Keratinocyte (primary cell): ENCODE results near the gene NPHS1. TPM values are rescaled to one million over a fixed set of nuclear protein-coding genes. Genes with fewer than 3 reads are reported as not detected.

Source experiments
- DNase-seq: peaks from one replicate; pipeline ENCODE4 v3.0.0-alpha.2; 2011; ENCODE audit warnings: low read depth, missing footprints, low spot score
- FAIRE-seq: peaks from 2 replicates; lab custom pipeline; 2011; peaks lifted over from hg19 to GRCh38; lab: Jason Lieb, UNC
- H2AFZ ChIP-seq: 2 replicates; pipeline ENCODE4 v1.6.0; 2012; ENCODE audit warnings: low read length, control low read depth, inconsistent platforms; ENCODE audit not compliant: control insufficient read depth
- H3K27ac ChIP-seq: 2 replicates; pipeline ENCODE4 v1.5.1; 2011; ENCODE audit warnings: low read length; ENCODE audit not compliant: control insufficient read depth, insufficient read depth
- H3K27me3 ChIP-seq: 3 replicates; pipeline ENCODE4 v1.6.0; 2011; ENCODE audit warnings: low read length; ENCODE audit not compliant: control insufficient read depth, insufficient read depth; ENCODE audit errors: extremely low read depth
- H3K36me3 ChIP-seq, 2 experiments: 2 replicates in 1 of 2; 3 replicates in 1 of 2; pipeline ENCODE4 v1.5.1; 2011; ENCODE audit warnings: low read length in 2 of 2, mild to moderate bottlenecking in 1 of 2; ENCODE audit not compliant: control insufficient read depth in 2 of 2, insufficient read depth in 2 of 2; ENCODE audit errors: extremely low read depth in 1 of 2
- H3K4me1 ChIP-seq: 3 replicates; pipeline ENCODE4 v1.5.1; 2011; ENCODE audit warnings: low read length; ENCODE audit not compliant: control insufficient read depth, insufficient read depth; ENCODE audit errors: extremely low read depth
- H3K4me2 ChIP-seq: 3 replicates; pipeline ENCODE4 v1.6.0; 2011; ENCODE audit warnings: low read depth, low read length; ENCODE audit not compliant: control insufficient read depth, insufficient read depth; ENCODE audit errors: extremely low read depth
- H3K4me3 ChIP-seq, 3 experiments: fragments of 200-600 bp in 1 of 3; sonication (generic) in 1 of 3; 2 replicates in 2 of 3; 3 replicates in 1 of 3; pipeline ENCODE4 v1.5.1; 2011 to 2016; ENCODE audit warnings: low read length in 3 of 3, mild to moderate bottlenecking in 3 of 3, control low read depth in 2 of 3, inconsistent platforms in 1 of 3, low read depth in 1 of 3, mixed read lengths in 1 of 3, mixed run types in 1 of 3, moderate library complexity in 1 of 3; ENCODE audit not compliant: control insufficient read depth in 2 of 3, insufficient read depth in 2 of 3; ENCODE audit errors: extremely low read depth in 1 of 3
- H3K79me2 ChIP-seq: 2 replicates; pipeline ENCODE4 v1.6.0; 2012; ENCODE audit warnings: low read length; ENCODE audit not compliant: control insufficient read depth, insufficient read depth
- H3K9ac ChIP-seq: 3 replicates; pipeline ENCODE4 v1.6.0; 2011; ENCODE audit warnings: low read length; ENCODE audit not compliant: control insufficient read depth, insufficient read depth; ENCODE audit errors: extremely low read depth
- H3K9me1 ChIP-seq: 3 replicates; pipeline ENCODE4 v1.6.0; 2011; ENCODE audit warnings: low read length; ENCODE audit not compliant: control insufficient read depth, insufficient read depth; ENCODE audit errors: extremely low read depth
- H3K9me3 ChIP-seq: 2 replicates; pipeline ENCODE4 v1.5.1; 2012; ENCODE audit warnings: low read depth, low read length; ENCODE audit not compliant: control insufficient read depth
- H4K20me1 ChIP-seq: 3 replicates; pipeline ENCODE4 v1.6.0; 2011; ENCODE audit warnings: low read length; ENCODE audit not compliant: control insufficient read depth, insufficient read depth; ENCODE audit errors: extremely low read depth
- EZH2 ChIP-seq: IDR thresholded peaks from one replicate; pipeline ENCODE4 v1.6.1; 2012; ENCODE audit warnings: inconsistent platforms, mild to moderate bottlenecking, low read length, moderate library complexity
- dilution Hi-C: fragments of 300-500 bp; cut with MboI; formaldehyde crosslinking; loops from one replicate; pipeline ENCODE4 v1.7.0; 2020; ENCODE audit warnings: low sequenced_read_pairs; ENCODE audit not compliant: extremely low pct_ligation_motif_present
- polyA plus RNA-seq, 5 experiments: library from polyadenylated mRNA; depleted of rRNA in 3 of 5; stranded (reverse) in 3 of 5; stranded (forward) in 1 of 5; unstranded in 1 of 5; fragments of >200 nt; gene quantifications; 1 replicate in 1 of 5; 2 replicates in 3 of 5; 3 replicates in 1 of 5; pipeline versions ENCODE4 v1.2.1 to v1.2.3, GENCODE V29; 2011 to 2012; ENCODE audit warnings: missing spikeins in 2 of 5, low read depth in 1 of 5, low replicate concordance in 1 of 5
- TF ChIP-seq, protein P1 (sequence below), 3 experiments: IDR thresholded peaks in 1 of 3; conservative IDR thresholded peaks in 1 of 3; optimal IDR thresholded peaks in 1 of 3; 2 replicates in 2 of 3; 3 replicates in 1 of 3; pipeline versions ENCODE3 to v1.5.1; 2011; ENCODE audit warnings: low read length in 3 of 3, mild to moderate bottlenecking in 3 of 3, moderate library complexity in 2 of 3, control low read depth in 1 of 3, inconsistent platforms in 1 of 3; ENCODE audit not compliant: insufficient read depth in 2 of 3; ENCODE audit errors: extremely low read depth in 1 of 3

Gene NPHS1
- polyA plus RNA-seq, 1 donor (not counting 4 experiments of a cell fraction or from before 2014, with no cell fraction given), result not detected

DNA sequence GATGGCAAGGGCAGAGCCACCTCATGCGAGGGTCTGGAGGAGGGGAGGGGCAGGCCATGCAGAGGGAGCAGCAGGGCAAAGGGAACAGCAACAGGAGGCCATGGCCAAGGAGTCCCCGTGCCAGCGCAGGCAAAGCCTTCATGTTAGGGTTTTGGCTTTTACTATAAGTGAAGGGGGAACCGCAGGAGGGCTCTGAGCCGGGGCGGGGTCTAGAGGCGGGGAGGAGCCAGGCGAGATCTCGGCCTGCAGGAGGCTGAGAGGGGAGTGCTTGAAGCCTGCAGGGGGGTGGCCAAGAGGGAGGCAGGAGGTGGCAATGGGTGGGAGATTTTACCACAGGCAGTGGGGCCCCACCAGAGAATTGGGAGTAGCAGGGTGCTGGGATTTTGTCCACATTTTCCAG is 70.7 kb downstream of the NPHS1 start:
- no peak overlapping the region for H3K9ac ChIP-seq
- H3K9me1 ChIP-seq, result no peaks in the 10 kb centered on the region
- H3K4me3 ChIP-seq, result no peak overlapping the region
- no peak for FAIRE-seq
- dilution Hi-C loops, result no loop called here
- H3K4me2 ChIP-seq, result no peak overlapping the region
- no peaks in the 10 kb centered on the region for H3K4me1 ChIP-seq
- no peaks in the 10 kb centered on the region for H4K20me1 ChIP-seq
- no peaks in the 10 kb centered on the region for H3K27me3 ChIP-seq
- no peaks in the 10 kb centered on the region for H3K36me3 ChIP-seq
- H3K9me3 ChIP-seq, result no peaks in the 10 kb centered on the region
- TF ChIP-seq, protein P1, sequence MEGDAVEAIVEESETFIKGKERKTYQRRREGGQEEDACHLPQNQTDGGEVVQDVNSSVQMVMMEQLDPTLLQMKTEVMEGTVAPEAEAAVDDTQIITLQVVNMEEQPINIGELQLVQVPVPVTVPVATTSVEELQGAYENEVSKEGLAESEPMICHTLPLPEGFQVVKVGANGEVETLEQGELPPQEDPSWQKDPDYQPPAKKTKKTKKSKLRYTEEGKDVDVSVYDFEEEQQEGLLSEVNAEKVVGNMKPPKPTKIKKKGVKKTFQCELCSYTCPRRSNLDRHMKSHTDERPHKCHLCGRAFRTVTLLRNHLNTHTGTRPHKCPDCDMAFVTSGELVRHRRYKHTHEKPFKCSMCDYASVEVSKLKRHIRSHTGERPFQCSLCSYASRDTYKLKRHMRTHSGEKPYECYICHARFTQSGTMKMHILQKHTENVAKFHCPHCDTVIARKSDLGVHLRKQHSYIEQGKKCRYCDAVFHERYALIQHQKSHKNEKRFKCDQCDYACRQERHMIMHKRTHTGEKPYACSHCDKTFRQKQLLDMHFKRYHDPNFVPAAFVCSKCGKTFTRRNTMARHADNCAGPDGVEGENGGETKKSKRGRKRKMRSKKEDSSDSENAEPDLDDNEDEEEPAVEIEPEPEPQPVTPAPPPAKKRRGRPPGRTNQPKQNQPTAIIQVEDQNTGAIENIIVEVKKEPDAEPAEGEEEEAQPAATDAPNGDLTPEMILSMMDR (optimal IDR thresholded peaks at IDR 0.05 in 1 of 3, IDR thresholded peaks at IDR 0.05 in 1 of 3, conservative IDR thresholded peaks at IDR 0.05 in 1 of 3; ENCODE audit: extremely low read depth in 1 of 3, insufficient read depth in 2 of 3, low read length in 3 of 3), result no peak
- no peak for TF ChIP-seq EZH2
- H3K27ac ChIP-seq, result no peak overlapping the region
- no peak for DNase-seq
- H2AFZ ChIP-seq, result no peak overlapping the region
- H3K79me2 ChIP-seq, result no peaks in the 10 kb centered on the region

DNA sequence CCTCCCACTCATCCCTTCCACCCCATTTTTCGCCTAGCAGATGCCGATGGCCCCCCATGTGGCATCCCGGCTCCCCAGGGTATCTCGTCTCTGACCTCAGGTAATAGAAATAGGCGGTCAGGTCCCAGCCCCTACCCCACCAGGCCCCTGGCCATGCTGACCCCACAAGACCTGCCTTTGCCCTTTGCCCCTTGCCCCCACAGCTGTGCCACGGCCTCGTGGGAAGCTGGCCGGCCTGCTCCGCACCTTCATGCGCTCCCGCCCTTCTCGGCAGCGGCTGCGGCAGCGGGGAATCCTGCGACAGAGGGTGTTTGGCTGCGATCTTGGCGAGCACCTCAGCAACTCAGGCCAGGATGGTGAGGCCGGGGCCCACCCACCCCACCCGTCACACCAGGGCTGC is 71.6 kb downstream of the NPHS1 start:
- dilution Hi-C loops, result no loop called here
- Histone ChIP-seq H3K9me3 (no peaks in the 10 kb centered on the region), H3K27ac (no peak overlapping the region), H3K79me2 (no peaks in the 10 kb centered on the region), H4K20me1 (no peaks in the 10 kb centered on the region), H3K36me3 (no peaks in the 10 kb centered on the region), H3K9ac (no peak overlapping the region), H3K4me3 (no peak overlapping the region), H3K4me2 (no peak overlapping the region), H3K27me3 (no peaks in the 10 kb centered on the region), H2AFZ (no peak overlapping the region), H3K9me1 (no peaks in the 10 kb centered on the region), H3K4me1 (no peaks in the 10 kb centered on the region)
- TF ChIP-seq EZH2, result no peak
- DNase-seq (no peak), FAIRE-seq (no peak)

DNA sequence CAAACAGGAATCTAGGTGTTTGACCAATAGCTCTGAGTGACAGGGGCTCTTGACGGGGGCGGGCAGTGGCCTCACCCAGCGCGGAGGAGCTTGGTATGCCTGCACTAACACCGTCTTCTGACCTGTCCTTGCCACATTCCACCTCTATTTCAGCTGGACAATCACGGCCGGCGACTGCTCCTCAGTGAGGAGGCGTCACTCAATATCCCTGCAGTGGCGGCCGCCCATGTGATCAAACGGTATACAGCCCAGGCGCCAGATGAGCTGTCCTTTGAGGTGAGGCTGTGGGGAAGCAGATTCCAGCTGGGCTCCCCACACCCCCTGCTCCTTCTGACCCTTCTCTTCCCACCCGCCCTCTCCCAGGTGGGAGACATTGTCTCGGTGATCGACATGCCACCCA is 72.2 kb downstream of the NPHS1 start:
- no peaks in the 10 kb centered on the region for H3K27me3 ChIP-seq

More for the DNA sequence above, 72.2 kb downstream of the NPHS1 start:
- no peak for FAIRE-seq
- H3K9ac ChIP-seq, result no peak overlapping the region
- H3K27ac ChIP-seq, result no peak overlapping the region
- no peaks in the 10 kb centered on the region for H3K79me2 ChIP-seq
- no peaks in the 10 kb centered on the region for H3K36me3 ChIP-seq
- H4K20me1 ChIP-seq, result no peaks in the 10 kb centered on the region
- H3K9me1 ChIP-seq, result no peaks in the 10 kb centered on the region
- no peaks in the 10 kb centered on the region for H3K9me3 ChIP-seq
- H3K4me2 ChIP-seq, result no peak overlapping the region
- no peak overlapping the region for H3K4me3 ChIP-seq
- DNase-seq, result no peak
- no peak overlapping the region for H2AFZ ChIP-seq
- dilution Hi-C loops, result no loop called here
- H3K4me1 ChIP-seq, result peaks cover under 1% of the 10 kb centered on the region
- TF ChIP-seq, protein P1 (optimal IDR thresholded peaks at IDR 0.05 in 1 of 3, IDR thresholded peaks at IDR 0.05 in 1 of 3, conservative IDR thresholded peaks at IDR 0.05 in 1 of 3; ENCODE audit: extremely low read depth in 1 of 3, insufficient read depth in 2 of 3, low read length in 3 of 3), result no peak
- TF ChIP-seq EZH2, result no peak
